HG02610 (cell line): Measurements from ENCODE around the gene CNTN6.

ENCODE experiments used
- ATAC-seq: cut with Tn5 transposase; IDR thresholded peaks from one replicate; pipeline ENCODE4 v1.9.1; 2021; ENCODE audit warnings: mild to moderate bottlenecking, moderate library complexity; ENCODE audit not compliant: unreplicated experiment

The CNTN6 gene

GRCh38 chr3:1171320-1171719 is 78.5 kb downstream of the CNTN6 start:
- no peak for ATAC-seq

GRCh38 chr3:1172644-1173043 is 79.8 kb downstream of the CNTN6 start:
- ATAC-seq = no peak

- ATAC-seq = no peak
These were observed 86.3 kb downstream of the CNTN6 start for GRCh38 chr3:1179146-1179545.

DNA sequence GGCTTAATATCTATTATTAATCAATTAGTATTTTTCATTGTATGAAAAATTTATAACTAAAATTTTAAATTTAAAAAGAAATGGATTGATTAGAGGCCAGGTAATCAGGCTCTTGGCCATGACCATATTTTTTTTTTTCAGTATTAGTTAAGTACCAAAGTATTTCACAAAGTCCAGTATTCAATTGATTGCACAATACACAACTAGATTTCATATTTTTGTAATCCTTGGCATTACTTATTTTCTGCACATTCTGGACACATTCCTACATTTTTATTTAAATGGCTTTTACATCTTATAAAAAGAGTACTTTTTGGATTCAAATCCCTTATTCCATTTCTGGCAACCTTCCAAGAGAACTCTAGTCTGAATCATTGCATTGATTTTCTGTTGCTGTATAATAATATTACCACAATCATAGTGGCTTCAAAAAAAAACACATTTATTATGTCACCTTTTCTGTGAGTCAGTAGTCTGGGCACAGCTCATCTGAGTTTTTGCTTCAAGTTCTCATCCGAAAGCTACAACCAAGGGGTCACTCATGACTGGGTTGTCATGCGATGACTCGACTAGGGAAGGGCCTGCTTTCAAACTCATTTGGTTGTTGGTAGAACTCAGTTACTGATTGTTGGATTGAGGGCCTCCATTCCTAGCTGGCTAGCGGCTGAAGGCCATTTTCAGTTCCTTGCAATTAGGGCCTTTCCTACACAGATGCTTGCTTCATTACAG is 90.7 kb downstream of the CNTN6 start:
- no peak for ATAC-seq

DNA sequence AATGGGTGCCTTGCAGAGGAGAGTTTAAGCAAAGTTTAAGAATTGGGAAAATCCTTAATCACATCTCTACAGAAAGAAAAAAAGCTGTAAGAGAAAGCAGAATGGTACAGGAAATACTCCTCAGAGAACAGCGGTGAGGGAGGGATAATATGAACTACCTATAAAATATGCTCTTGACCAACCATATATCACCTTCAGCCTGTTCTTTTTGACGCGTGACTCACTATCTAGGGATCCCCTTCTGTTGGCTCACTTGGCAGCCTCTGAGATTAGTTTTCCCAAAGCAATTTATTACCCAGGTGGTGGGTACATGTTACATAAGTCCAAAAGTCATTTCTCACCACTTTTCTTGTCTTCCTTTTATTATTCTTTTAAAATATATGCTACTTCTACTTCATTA is 97.7 kb downstream of the CNTN6 start:
- no peak for ATAC-seq

GRCh38 chr3:1191026-1191425 is 98.2 kb downstream of the CNTN6 start:
- no peak for ATAC-seq

GRCh38 chr3:1195947-1196346 is 103.1 kb downstream of the CNTN6 start:
- no peak for ATAC-seq

DNA sequence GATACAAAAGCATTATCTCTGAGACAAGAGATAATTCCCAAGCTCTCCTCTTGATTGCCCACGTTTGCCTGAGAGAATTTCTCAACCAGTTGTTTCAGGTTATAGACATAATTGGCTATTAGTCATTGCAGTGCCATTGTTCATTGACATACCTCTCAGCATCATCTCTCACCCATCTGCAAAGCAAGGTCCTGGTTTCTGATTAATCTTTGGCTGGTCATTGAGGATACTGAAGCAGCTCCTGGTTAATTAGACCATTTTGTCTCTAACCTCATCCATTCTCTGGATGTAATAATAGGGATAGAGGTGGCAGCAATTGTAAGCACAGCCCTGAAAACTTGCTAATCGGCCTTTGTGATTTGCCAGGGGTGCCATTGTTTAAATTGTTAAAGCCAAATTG is 104.2 kb downstream of the CNTN6 start:
- no peak for ATAC-seq

DNA sequence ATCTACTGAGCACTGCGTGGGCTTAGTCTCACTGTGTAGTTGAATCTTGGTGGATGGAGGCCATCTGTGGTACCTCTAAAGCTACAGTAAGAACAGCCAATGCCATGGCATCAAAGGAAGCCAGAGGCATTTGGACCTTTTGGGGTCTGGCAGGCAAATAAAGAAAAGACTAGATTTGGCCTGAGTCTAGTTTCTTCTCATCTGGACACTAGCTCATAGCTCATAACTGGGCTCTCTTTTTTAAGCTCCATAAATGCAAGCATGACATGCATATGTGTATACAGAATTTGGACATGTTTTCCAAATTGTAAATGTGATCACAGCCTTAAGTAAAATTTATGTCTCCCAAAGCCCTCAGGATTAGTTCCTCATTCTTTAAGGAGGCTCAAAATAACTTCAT is 107.5 kb downstream of the CNTN6 start:
- ATAC-seq = no peak

DNA sequence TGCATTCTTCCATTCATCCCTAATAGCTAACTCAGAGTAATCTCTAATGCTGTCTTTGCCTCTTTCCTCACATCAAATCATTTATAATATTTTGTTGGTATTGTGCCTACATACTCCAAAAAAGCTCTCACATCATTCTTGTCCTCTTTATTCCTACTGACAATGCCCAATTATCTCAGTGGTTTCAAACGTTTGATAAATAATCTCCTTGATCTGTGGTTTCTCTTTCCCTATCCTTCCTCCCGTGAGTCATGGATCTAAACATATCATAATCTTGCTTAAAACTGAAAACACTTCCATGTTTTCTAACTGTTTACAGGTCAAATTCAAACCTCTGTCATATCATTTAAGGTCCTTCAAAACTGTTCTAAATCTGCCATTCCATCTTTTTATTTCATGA is 115.1 kb downstream of the CNTN6 start:
- ATAC-seq = no peak

DNA sequence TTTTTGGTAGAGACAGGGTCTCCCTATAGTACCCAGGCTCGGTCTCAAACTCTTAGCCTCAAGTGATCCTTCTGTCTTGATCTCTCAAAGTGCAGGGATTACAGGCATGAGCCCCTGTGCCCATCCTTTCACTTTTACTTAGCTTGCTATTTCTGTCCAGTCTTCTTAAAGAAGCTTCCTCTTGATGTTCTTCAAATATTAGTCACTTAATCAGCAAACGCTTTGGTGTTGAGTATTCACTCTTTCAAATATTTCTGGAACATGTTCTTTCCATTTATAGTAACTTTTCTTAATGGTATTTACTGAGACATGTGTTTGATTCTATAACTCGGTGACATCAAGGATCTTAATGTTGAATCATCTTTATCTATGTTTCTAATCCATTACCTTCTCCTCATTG is 122.1 kb downstream of the CNTN6 start:
- ATAC-seq = peak; percentile 60

DNA sequence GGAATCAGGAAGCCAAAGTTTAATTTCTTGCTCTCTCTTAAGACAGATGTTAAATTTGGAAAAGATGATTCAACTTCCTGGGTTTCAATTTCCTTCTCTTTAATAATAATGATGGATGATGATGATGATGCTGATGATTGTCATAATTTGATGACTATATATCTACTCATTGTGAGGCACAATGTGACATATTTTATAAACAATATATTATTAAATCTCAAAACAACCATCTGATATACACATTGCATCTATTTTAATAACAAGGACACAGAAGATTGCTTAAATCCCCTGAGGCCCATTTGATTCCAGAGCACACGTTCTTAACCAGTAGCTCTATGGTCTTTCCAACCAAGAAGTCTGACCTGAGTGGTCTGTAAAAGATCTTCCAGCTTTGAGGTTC is 124.0 kb downstream of the CNTN6 start:
- ATAC-seq = no peak

GRCh38 chr3:1227111-1227510 is 134.3 kb downstream of the CNTN6 start:
- ATAC-seq = no peak

DNA sequence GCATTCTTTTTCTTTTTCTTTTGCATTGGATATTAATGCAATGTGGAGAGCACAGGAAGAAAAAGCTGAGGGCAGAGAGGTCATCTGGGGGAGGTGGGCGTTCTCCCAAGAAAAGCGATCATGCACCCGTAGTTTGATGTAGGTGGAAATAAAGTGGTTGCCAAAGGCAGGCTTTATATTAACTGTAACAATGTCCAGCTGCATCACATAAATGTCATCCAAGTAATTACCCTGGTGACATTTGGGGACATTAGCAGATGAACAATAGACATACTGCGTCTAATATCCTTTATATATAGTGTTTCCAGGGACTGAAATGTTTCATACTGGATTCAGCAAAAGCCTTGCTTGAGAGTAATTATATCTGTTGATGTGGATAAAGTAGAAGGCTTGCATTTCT is 135.5 kb downstream of the CNTN6 start:
- ATAC-seq = no peak

GRCh38 chr3:1230920-1231319 is 138.1 kb downstream of the CNTN6 start:
- no peak for ATAC-seq

GRCh38 chr3:1232276-1232675 is 139.5 kb downstream of the CNTN6 start:
- ATAC-seq = no peak

GRCh38 chr3:1235526-1236120 is 142.8 kb downstream of the CNTN6 start:
- ATAC-seq = no peak

- ATAC-seq = no peak
These were observed 158.6 kb downstream of the CNTN6 start for GRCh38 chr3:1251282-1252060.

- no peak for ATAC-seq
These were observed 159.2 kb downstream of the CNTN6 start for GRCh38 chr3:1252061-1252430.

GRCh38 chr3:1262246-1262645 is 169.4 kb downstream of the CNTN6 start:
- no peak for ATAC-seq

GRCh38 chr3:1263121-1263520 is 170.3 kb downstream of the CNTN6 start:
- ATAC-seq = no peak

DNA sequence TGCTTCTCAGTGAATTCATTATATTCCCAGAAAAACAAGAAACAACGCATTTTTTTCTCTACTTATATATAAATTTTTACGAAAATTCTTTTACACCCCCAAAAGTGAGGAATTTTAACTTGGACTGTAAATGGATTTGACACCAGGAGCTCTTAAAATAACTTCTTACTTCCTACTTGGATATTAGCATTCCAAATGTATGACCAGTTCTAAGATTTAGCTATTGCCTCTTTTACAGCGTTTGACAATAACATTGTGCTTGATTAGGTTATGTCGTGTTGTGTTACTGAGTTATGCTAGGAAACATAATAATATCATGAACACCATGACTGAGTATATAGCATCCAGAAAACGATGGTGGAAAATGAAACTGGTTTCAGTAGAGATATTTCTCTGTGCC is 177.0 kb downstream of the CNTN6 start:
- ATAC-seq = no peak
